OCI-LY7 (cell line): ENCODE measurements around the gene POLR3H. TPM values are rescaled to one million over a fixed set of nuclear protein-coding genes. Genes with fewer than 3 reads are reported as not detected.

ENCODE experiments used
- BruUV-seq: library from RNA; stranded (reverse); fragments of 400-500 nt; replicated peaks from 2 replicates; lab custom pipeline; 2021; lab: Mats Ljungman, UMichigan
- CTCF ChIA-PET: fragments of 300-600 bp; sonication (Branson Sonifier 250); formaldehyde crosslinking; loops from one replicate; lab custom pipeline; 2022; ENCODE audit warnings: antibody characterized with exemption; ENCODE audit not compliant: unreplicated experiment; lab: Charles Lee
- POLR2A ChIA-PET: fragments of 300-600 bp; sonication (Branson Sonifier 250); formaldehyde crosslinking; loops from one replicate; lab custom pipeline; 2022; ENCODE audit warnings: antibody characterized with exemption; lab: Charles Lee
- DNase-seq: peaks from one replicate; pipeline ENCODE4 v3.0.0-alpha.2; 2015; ENCODE audit warnings: low spot score
- H2AFZ ChIP-seq: fragments of 200-600 bp; sonication (generic), shearing (Covaris generic); 2 replicates; pipeline ENCODE4 v1.6.1; 2014; ENCODE audit warnings: mild to moderate bottlenecking, antibody characterized with exemption, low read length, moderate library complexity
- H3K27ac ChIP-seq: fragments of 200-600 bp; sonication (generic); 2 replicates; pipeline ENCODE4 v1.5.1; 2014; ENCODE audit warnings: mixed run types, low read depth, mild to moderate bottlenecking, moderate library complexity, low read length, inconsistent platforms; ENCODE audit not compliant: poor library complexity, severe bottlenecking
- H3K36me3 ChIP-seq: fragments of 200-600 bp; sonication (generic); 2 replicates; pipeline ENCODE4 v1.6.1; 2014; ENCODE audit warnings: mild to moderate bottlenecking, antibody characterized with exemption, low read length, moderate library complexity, mixed read lengths; ENCODE audit not compliant: insufficient read depth
- H3K4me1 ChIP-seq: fragments of 200-600 bp; sonication (generic); 2 replicates; pipeline ENCODE4 v1.5.1; 2014; ENCODE audit warnings: mild to moderate bottlenecking, low read length; ENCODE audit not compliant: insufficient read depth, poor library complexity, severe bottlenecking
- H3K4me2 ChIP-seq: fragments of 200-600 bp; sonication (generic); 2 replicates; pipeline ENCODE4 v1.6.1; 2014; ENCODE audit warnings: mild to moderate bottlenecking, low read length
- H3K4me3 ChIP-seq: fragments of 200-600 bp; sonication (generic); 2 replicates; pipeline ENCODE4 v1.5.1; 2014; ENCODE audit warnings: mild to moderate bottlenecking, low read depth, low read length; ENCODE audit not compliant: poor library complexity, severe bottlenecking
- H3K79me2 ChIP-seq: fragments of 200-600 bp; sonication (generic); 2 replicates; pipeline ENCODE4 v1.6.1; 2016; ENCODE audit warnings: low read depth, mild to moderate bottlenecking, low read length, moderate library complexity, mixed read lengths; ENCODE audit not compliant: insufficient read depth
- H3K9me2 ChIP-seq: fragments of 200-600 bp; sonication (generic); 2 replicates; pipeline ENCODE4 v1.6.1; 2016; ENCODE audit warnings: mild to moderate bottlenecking, low read length, mixed read lengths; ENCODE audit not compliant: insufficient read depth
- H3K9me3 ChIP-seq: fragments of 200-600 bp; sonication (generic); 2 replicates; pipeline ENCODE4 v1.6.1; 2014; ENCODE audit warnings: mild to moderate bottlenecking, mixed run types, low read length, mixed read lengths
- H4K20me1 ChIP-seq: fragments of 200-600 bp; sonication (generic); 2 replicates; pipeline ENCODE4 v1.6.1; 2014; ENCODE audit warnings: mild to moderate bottlenecking, antibody characterized with exemption, low read length, moderate library complexity, mixed read lengths; ENCODE audit not compliant: insufficient read depth
- CTCF ChIP-seq: fragments of 200-600 bp; sonication (generic); conservative IDR thresholded peaks from 2 replicates; pipeline ENCODE4 v1.5.1; 2014; ENCODE audit warnings: mild to moderate bottlenecking, antibody characterized with exemption, low read length, moderate library complexity, mixed read lengths
- EZH2phosphoT487 ChIP-seq: fragments of 200-600 bp; sonication (generic); IDR thresholded peaks from 2 replicates; pipeline ENCODE4 v1.6.1; 2018; ENCODE audit warnings: low read depth, borderline replicate concordance, mild to moderate bottlenecking, mixed run types, antibody characterized with exemption, low read length, moderate library complexity, mixed read lengths
- intact Hi-C: fragments of 100-400 bp; cut with micrococcal nuclease; formaldehyde crosslinking; loops from one replicate; pipeline ENCODE4 v1.10.0; 2022; ENCODE audit not compliant: unreplicated experiment
- total RNA-seq, 2 experiments: library from RNA; depleted of rRNA in 1 of 2; stranded (reverse); fragments of >200 nt in 1 of 2; shearing (Covaris generic) in 1 of 2; gene quantifications; 2 replicates each; pipeline ENCODE4 v1.2.3, GENCODE V29; 2014 to 2022

The POLR3H gene
- total RNA-seq, 2 experiments from 2014 or later, result 28.5 to 48.3 TPM

GRCh38 chr22:41576877-41577276, 32.6 kb upstream of the POLR3H start:
- H3K9me2 ChIP-seq, result no peaks in the 10 kb centered on the region
- H3K9me3 ChIP-seq, result no peaks in the 10 kb centered on the region
- no peak overlapping the region for H3K27ac ChIP-seq
- H3K4me2 ChIP-seq, result no peak overlapping the region
- intact Hi-C loops, result no loop called here
- no peak overlapping the region for H2AFZ ChIP-seq
- H3K36me3 ChIP-seq, result peaks cover 4% of the 10 kb centered on the region; the same call in 1 of the 2 replicates
- TF ChIP-seq EZH2phosphoT487, result no peak
- peak; percentile 77 for TF ChIP-seq CTCF
- H3K4me3 ChIP-seq, result no peak overlapping the region
- no peaks in the 10 kb centered on the region for H3K4me1 ChIP-seq
- DNase-seq, result peak; percentile 64
- no peaks in the 10 kb centered on the region for H3K79me2 ChIP-seq
- H4K20me1 ChIP-seq, result no peaks in the 10 kb centered on the region
- TSS peak; percentile 85 for BruUV-seq
- ChIA-PET CTCF (interaction anchor here (0.9 kb wide), 1 partner anchor 13 kb away, joined by 3 read pairs; the partner anchor contains the start of gene PMM1), POLR2A (interaction anchor here (1.4 kb wide), 1 partner anchor 13 kb away, joined by 5 read pairs; the partner anchor contains the start of gene PMM1)

- CTCF ChIA-PET, result no interaction called here
- no peaks in the 10 kb centered on the region for H3K4me1 ChIP-seq
Observed at GRCh38 chr22:41575533-41575932, 31.3 kb upstream of the POLR3H start.

More at GRCh38 chr22:41575533-41575932, 31.3 kb upstream of the POLR3H start:
- no peaks in the 10 kb centered on the region for H3K79me2 ChIP-seq
- no peaks in the 10 kb centered on the region for H4K20me1 ChIP-seq
- no peak for TF ChIP-seq EZH2phosphoT487
- TF ChIP-seq CTCF, result no peak
- no peak overlapping the region for H2AFZ ChIP-seq
- no peaks in the 10 kb centered on the region for H3K9me2 ChIP-seq
- no peak overlapping the region for H3K4me2 ChIP-seq
- intact Hi-C loops, result no loop called here
- DNase-seq, result no peak
- no peak overlapping the region for H3K4me3 ChIP-seq
- no peaks in the 10 kb centered on the region for H3K9me3 ChIP-seq
- POLR2A ChIA-PET, result no interaction called here
- BruUV-seq, result no TSS peak
- H3K27ac ChIP-seq, result no peak overlapping the region
- peaks cover 4% of the 10 kb centered on the region; the same call in 1 of the 2 replicates for H3K36me3 ChIP-seq
